ENCODE measurements around the gene EZR.

The EZR gene

DNA sequence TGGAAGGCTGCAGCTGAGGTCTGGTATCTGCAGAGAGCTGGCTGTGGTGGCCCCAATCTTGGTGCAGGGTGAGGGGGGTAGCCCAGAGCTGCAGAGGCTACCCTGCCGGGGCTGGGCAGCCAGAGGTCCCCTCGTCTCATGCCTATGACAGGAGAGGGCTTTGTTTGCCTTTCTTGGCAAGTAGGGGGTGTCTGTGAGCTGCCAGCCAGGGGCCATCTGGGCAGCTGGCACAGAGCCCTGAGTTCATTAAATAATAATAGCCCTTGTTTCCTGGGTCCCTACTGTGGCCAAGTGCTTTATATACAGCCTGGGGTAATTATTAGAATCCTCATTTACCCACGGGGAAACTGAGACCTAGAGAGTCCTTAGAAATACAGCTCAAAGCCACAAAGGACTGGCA is 66.6 kb downstream of the EZR start:
- CTCF ChIA-PET = interaction anchor here (0.6 to 0.7 kb wide), 3 partner anchors 33 to 210 kb away, joined by 3 read pairs; no protein-coding TSS in a partner anchor
- Histone ChIP-seq H3K27ac (ENCODE audit: extremely low read depth, low read depth, low read length) (no peak overlapping the region), H3K4me3 (ENCODE audit: low read depth, low read length) (no peak overlapping the region), H3K9me3 (ENCODE audit: control insufficient read depth, insufficient read depth, low read depth, low read length) (no peaks in the 10 kb centered on the region), H3K36me3 (ENCODE audit: control insufficient read depth in 2 of 2, insufficient read depth in 1 of 2, low read length in 2 of 2) (no peaks in the 10 kb centered on the region), H3K4me1 (ENCODE audit: control insufficient read depth, insufficient read depth, low read length) (no peaks in the 10 kb centered on the region)
- POLR2A ChIA-PET = interaction anchor here (0.7 to 1.1 kb wide), 3 partner anchors 10 to 248 kb away, joined by 3 read pairs; partner anchors contain the start of gene RSPH3
- TF ChIP-seq ZNF350 (tag by site-specific recombination; IDR thresholded peaks at IDR 0.05) = no peak
- no peak for TF ChIP-seq ZFHX2 (tag by site-specific recombination; conservative IDR thresholded peaks at IDR 0.05)
- TF ChIP-seq ZNF175 (tag by site-specific recombination; IDR thresholded peaks at IDR 0.05) = no peak
- TF ChIP-seq ZNF132 (tag by site-specific recombination; IDR thresholded peaks at IDR 0.05; ENCODE audit: borderline replicate concordance) = no peak
- no peak for TF ChIP-seq KLF7 (tag by site-specific recombination; IDR thresholded peaks at IDR 0.05; ENCODE audit: borderline replicate concordance)
- TF ChIP-seq ZNF114 (tag by site-specific recombination; IDR thresholded peaks at IDR 0.05) = no peak
- TF ChIP-seq, protein P1, sequence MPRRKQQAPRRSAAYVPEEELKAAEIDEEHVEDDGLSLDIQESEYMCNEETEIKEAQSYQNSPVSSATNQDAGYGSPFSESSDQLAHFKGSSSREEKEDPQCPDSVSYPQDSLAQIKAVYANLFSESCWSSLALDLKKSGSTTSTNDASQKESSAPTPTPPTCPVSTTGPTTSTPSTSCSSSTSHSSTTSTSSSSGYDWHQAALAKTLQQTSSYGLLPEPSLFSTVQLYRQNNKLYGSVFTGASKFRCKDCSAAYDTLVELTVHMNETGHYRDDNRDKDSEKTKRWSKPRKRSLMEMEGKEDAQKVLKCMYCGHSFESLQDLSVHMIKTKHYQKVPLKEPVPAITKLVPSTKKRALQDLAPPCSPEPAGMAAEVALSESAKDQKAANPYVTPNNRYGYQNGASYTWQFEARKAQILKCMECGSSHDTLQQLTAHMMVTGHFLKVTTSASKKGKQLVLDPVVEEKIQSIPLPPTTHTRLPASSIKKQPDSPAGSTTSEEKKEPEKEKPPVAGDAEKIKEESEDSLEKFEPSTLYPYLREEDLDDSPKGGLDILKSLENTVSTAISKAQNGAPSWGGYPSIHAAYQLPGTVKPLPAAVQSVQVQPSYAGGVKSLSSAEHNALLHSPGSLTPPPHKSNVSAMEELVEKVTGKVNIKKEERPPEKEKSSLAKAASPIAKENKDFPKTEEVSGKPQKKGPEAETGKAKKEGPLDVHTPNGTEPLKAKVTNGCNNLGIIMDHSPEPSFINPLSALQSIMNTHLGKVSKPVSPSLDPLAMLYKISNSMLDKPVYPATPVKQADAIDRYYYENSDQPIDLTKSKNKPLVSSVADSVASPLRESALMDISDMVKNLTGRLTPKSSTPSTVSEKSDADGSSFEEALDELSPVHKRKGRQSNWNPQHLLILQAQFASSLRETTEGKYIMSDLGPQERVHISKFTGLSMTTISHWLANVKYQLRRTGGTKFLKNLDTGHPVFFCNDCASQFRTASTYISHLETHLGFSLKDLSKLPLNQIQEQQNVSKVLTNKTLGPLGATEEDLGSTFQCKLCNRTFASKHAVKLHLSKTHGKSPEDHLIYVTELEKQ (tag by site-specific recombination; IDR thresholded peaks at IDR 0.05; ENCODE audit: borderline replicate concordance) = no peak
- no peak for TF ChIP-seq ZNF23 (tag by site-specific recombination; IDR thresholded peaks at IDR 0.05; ENCODE audit: borderline replicate concordance)
- TF ChIP-seq ZNF664 (tag by site-specific recombination; IDR thresholded peaks at IDR 0.05) = no peak
- TF ChIP-seq, protein P2, sequence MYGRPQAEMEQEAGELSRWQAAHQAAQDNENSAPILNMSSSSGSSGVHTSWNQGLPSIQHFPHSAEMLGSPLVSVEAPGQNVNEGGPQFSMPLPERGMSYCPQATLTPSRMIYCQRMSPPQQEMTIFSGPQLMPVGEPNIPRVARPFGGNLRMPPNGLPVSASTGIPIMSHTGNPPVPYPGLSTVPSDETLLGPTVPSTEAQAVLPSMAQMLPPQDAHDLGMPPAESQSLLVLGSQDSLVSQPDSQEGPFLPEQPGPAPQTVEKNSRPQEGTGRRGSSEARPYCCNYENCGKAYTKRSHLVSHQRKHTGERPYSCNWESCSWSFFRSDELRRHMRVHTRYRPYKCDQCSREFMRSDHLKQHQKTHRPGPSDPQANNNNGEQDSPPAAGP (tag by site-specific recombination; IDR thresholded peaks at IDR 0.05) = no peak
- TF ChIP-seq, protein P3, sequence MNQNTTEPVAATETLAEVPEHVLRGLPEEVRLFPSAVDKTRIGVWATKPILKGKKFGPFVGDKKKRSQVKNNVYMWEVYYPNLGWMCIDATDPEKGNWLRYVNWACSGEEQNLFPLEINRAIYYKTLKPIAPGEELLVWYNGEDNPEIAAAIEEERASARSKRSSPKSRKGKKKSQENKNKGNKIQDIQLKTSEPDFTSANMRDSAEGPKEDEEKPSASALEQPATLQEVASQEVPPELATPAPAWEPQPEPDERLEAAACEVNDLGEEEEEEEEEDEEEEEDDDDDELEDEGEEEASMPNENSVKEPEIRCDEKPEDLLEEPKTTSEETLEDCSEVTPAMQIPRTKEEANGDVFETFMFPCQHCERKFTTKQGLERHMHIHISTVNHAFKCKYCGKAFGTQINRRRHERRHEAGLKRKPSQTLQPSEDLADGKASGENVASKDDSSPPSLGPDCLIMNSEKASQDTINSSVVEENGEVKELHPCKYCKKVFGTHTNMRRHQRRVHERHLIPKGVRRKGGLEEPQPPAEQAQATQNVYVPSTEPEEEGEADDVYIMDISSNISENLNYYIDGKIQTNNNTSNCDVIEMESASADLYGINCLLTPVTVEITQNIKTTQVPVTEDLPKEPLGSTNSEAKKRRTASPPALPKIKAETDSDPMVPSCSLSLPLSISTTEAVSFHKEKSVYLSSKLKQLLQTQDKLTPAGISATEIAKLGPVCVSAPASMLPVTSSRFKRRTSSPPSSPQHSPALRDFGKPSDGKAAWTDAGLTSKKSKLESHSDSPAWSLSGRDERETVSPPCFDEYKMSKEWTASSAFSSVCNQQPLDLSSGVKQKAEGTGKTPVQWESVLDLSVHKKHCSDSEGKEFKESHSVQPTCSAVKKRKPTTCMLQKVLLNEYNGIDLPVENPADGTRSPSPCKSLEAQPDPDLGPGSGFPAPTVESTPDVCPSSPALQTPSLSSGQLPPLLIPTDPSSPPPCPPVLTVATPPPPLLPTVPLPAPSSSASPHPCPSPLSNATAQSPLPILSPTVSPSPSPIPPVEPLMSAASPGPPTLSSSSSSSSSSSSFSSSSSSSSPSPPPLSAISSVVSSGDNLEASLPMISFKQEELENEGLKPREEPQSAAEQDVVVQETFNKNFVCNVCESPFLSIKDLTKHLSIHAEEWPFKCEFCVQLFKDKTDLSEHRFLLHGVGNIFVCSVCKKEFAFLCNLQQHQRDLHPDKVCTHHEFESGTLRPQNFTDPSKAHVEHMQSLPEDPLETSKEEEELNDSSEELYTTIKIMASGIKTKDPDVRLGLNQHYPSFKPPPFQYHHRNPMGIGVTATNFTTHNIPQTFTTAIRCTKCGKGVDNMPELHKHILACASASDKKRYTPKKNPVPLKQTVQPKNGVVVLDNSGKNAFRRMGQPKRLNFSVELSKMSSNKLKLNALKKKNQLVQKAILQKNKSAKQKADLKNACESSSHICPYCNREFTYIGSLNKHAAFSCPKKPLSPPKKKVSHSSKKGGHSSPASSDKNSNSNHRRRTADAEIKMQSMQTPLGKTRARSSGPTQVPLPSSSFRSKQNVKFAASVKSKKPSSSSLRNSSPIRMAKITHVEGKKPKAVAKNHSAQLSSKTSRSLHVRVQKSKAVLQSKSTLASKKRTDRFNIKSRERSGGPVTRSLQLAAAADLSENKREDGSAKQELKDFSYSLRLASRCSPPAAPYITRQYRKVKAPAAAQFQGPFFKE (tag by site-specific recombination; IDR thresholded peaks at IDR 0.05; ENCODE audit: borderline replicate concordance) = no peak
- TF ChIP-seq ZBTB8A (tag by site-specific recombination; IDR thresholded peaks at IDR 0.05) = 0 out of 2 replicates have a peak, but pooled peaks have one; percentile 17
- TF ChIP-seq ZBTB1 (tag by site-specific recombination; IDR thresholded peaks at IDR 0.05) = no peak
- TF ChIP-seq, protein P4, sequence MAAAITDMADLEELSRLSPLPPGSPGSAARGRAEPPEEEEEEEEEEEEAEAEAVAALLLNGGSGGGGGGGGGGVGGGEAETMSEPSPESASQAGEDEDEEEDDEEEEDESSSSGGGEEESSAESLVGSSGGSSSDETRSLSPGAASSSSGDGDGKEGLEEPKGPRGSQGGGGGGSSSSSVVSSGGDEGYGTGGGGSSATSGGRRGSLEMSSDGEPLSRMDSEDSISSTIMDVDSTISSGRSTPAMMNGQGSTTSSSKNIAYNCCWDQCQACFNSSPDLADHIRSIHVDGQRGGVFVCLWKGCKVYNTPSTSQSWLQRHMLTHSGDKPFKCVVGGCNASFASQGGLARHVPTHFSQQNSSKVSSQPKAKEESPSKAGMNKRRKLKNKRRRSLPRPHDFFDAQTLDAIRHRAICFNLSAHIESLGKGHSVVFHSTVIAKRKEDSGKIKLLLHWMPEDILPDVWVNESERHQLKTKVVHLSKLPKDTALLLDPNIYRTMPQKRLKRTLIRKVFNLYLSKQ (tag by site-specific recombination; IDR thresholded peaks at IDR 0.05; ENCODE audit: borderline replicate concordance) = no peak
- no peak for TF ChIP-seq ZNF629 (tag by site-specific recombination; IDR thresholded peaks at IDR 0.05)
- no peak for TF ChIP-seq ZBTB7A (tag by site-specific recombination; IDR thresholded peaks at IDR 0.05; ENCODE audit: low read depth)
- peak; percentile 43; the same call in 1 of the 2 replicates for TF ChIP-seq ZIC2 (tag by site-specific recombination; IDR thresholded peaks at IDR 0.05)
- TF ChIP-seq ZBTB21 (tag by site-specific recombination; IDR thresholded peaks at IDR 0.05) = no peak
- TF ChIP-seq, protein P5, sequence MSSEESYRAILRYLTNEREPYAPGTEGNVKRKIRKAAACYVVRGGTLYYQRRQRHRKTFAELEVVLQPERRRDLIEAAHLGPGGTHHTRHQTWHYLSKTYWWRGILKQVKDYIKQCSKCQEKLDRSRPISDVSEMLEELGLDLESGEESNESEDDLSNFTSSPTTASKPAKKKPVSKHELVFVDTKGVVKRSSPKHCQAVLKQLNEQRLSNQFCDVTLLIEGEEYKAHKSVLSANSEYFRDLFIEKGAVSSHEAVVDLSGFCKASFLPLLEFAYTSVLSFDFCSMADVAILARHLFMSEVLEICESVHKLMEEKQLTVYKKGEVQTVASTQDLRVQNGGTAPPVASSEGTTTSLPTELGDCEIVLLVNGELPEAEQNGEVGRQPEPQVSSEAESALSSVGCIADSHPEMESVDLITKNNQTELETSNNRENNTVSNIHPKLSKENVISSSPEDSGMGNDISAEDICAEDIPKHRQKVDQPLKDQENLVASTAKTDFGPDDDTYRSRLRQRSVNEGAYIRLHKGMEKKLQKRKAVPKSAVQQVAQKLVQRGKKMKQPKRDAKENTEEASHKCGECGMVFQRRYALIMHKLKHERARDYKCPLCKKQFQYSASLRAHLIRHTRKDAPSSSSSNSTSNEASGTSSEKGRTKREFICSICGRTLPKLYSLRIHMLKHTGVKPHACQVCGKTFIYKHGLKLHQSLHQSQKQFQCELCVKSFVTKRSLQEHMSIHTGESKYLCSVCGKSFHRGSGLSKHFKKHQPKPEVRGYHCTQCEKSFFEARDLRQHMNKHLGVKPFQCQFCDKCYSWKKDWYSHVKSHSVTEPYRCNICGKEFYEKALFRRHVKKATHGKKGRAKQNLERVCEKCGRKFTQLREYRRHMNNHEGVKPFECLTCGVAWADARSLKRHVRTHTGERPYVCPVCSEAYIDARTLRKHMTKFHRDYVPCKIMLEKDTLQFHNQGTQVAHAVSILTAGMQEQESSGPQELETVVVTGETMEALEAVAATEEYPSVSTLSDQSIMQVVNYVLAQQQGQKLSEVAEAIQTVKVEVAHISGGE (tag by site-specific recombination; conservative IDR thresholded peaks at IDR 0.05; ENCODE audit: low read depth) = no peak
- TF ChIP-seq, protein P6, sequence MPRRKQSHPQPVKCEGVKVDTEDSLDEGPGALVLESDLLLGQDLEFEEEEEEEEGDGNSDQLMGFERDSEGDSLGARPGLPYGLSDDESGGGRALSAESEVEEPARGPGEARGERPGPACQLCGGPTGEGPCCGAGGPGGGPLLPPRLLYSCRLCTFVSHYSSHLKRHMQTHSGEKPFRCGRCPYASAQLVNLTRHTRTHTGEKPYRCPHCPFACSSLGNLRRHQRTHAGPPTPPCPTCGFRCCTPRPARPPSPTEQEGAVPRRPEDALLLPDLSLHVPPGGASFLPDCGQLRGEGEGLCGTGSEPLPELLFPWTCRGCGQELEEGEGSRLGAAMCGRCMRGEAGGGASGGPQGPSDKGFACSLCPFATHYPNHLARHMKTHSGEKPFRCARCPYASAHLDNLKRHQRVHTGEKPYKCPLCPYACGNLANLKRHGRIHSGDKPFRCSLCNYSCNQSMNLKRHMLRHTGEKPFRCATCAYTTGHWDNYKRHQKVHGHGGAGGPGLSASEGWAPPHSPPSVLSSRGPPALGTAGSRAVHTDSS (tag by site-specific recombination; IDR thresholded peaks at IDR 0.05) = no peak
- no peak for TF ChIP-seq OSR2 (tag by site-specific recombination; IDR thresholded peaks at IDR 0.05)

Measured in HEK293 (cell line).